Neuronal stem cell (in vitro differentiated cells): ENCODE data around the gene RAPH1.

Source experiments
- DNase-seq: peaks from one replicate; pipeline ENCODE4 v3.0.0-alpha.2; 2013; ENCODE audit warnings: low spot score
- H2AFZ ChIP-seq: one replicate; pipeline ENCODE4 v1.6.1; 2013; ENCODE audit warnings: mild to moderate bottlenecking, low read length, inconsistent platforms
- H2AK5ac ChIP-seq: 2 replicates; pipeline ENCODE4 v1.6.1; 2013; ENCODE audit warnings: low read depth, mild to moderate bottlenecking, inconsistent platforms, low read length, moderate library complexity, mixed read lengths
- H2BK120ac ChIP-seq: 2 replicates; pipeline ENCODE4 v1.6.1; 2013; ENCODE audit warnings: low read depth, mild to moderate bottlenecking, inconsistent platforms, low read length, moderate library complexity, mixed read lengths
- H2BK12ac ChIP-seq: one replicate; pipeline ENCODE4 v1.6.1; 2013; ENCODE audit warnings: low read length, inconsistent platforms
- H2BK15ac ChIP-seq: 2 replicates; pipeline ENCODE4 v1.6.1; 2013; ENCODE audit warnings: mild to moderate bottlenecking, low read length, inconsistent platforms, mixed read lengths
- H2BK5ac ChIP-seq: one replicate; pipeline ENCODE4 v1.6.1; 2013; ENCODE audit warnings: inconsistent platforms, mild to moderate bottlenecking, low read length, moderate library complexity
- H3K14ac ChIP-seq: one replicate; pipeline ENCODE4 v1.6.1; 2013; ENCODE audit warnings: low read length, inconsistent platforms
- H3K18ac ChIP-seq: 2 replicates; pipeline ENCODE4 v1.6.1; 2013; ENCODE audit warnings: low read length, inconsistent platforms
- H3K23ac ChIP-seq: 2 replicates; pipeline ENCODE4 v1.6.1; 2013; ENCODE audit warnings: low read depth, mild to moderate bottlenecking, mixed read lengths, low read length, inconsistent platforms; ENCODE audit not compliant: poor library complexity
- H3K27ac ChIP-seq: replicated peaks from 3 replicates; pipeline ENCODE4 v1.5.1; 2013; ENCODE audit warnings: low read length, inconsistent platforms
- H3K27me3 ChIP-seq, 3 experiments: 2 replicates each; pipeline ENCODE4 v1.6.1; 2013; ENCODE audit warnings: low read length in 3 of 3, mild to moderate bottlenecking in 2 of 3, inconsistent platforms in 1 of 3, low read depth in 1 of 3, mixed read lengths in 1 of 3, moderate library complexity in 1 of 3; ENCODE audit not compliant: control insufficient read depth in 3 of 3, insufficient read depth in 3 of 3
- H3K36me3 ChIP-seq, 2 donors: replicated peaks in 1 of 2; 2 replicates each; pipeline ENCODE4 v1.6.1; 2013; ENCODE audit warnings: low read length in 2 of 2; ENCODE audit not compliant: control insufficient read depth in 2 of 2, insufficient read depth in 2 of 2
- H3K4ac ChIP-seq: 2 replicates; pipeline ENCODE4 v1.6.1; 2013; ENCODE audit warnings: inconsistent platforms, mild to moderate bottlenecking, low read length, moderate library complexity
- H3K4me1 ChIP-seq, 2 donors: 1 replicate in 1 of 2; 2 replicates in 1 of 2; pipeline ENCODE4 v1.6.1; 2013; ENCODE audit warnings: low read length in 2 of 2, low read depth in 1 of 2; ENCODE audit not compliant: control insufficient read depth in 2 of 2, insufficient read depth in 1 of 2
- H3K4me2 ChIP-seq: one replicate; pipeline ENCODE4 v1.6.1; 2013; ENCODE audit warnings: mild to moderate bottlenecking, low read length, inconsistent platforms; ENCODE audit not compliant: insufficient read depth, poor library complexity, severe bottlenecking
- H3K4me3 ChIP-seq, 2 donors: 2 replicates each; pipeline ENCODE4 v1.5.1; 2013; ENCODE audit warnings: low read length in 2 of 2, mild to moderate bottlenecking in 2 of 2, inconsistent platforms in 1 of 2, moderate library complexity in 1 of 2
- H3K79me1 ChIP-seq: one replicate; pipeline ENCODE4 v1.6.1; 2013; ENCODE audit warnings: low read depth, mild to moderate bottlenecking, inconsistent platforms, low read length, moderate library complexity
- H3K9ac ChIP-seq: one replicate; pipeline ENCODE4 v1.6.1; 2013; ENCODE audit warnings: mild to moderate bottlenecking, low read depth, low read length, inconsistent platforms; ENCODE audit not compliant: poor library complexity
- H3K9me3 ChIP-seq, 2 donors: replicated peaks in 1 of 2; 2 replicates each; pipeline versions ENCODE3 to v1.6.1; 2013; ENCODE audit warnings: low read length in 2 of 2, mild to moderate bottlenecking in 2 of 2, inconsistent platforms in 1 of 2, low read depth in 1 of 2, mixed read lengths in 1 of 2, moderate library complexity in 1 of 2; ENCODE audit not compliant: control insufficient read depth in 2 of 2, insufficient read depth in 1 of 2
- H4K8ac ChIP-seq: one replicate; pipeline ENCODE4 v1.6.1; 2013; ENCODE audit warnings: low read depth, mild to moderate bottlenecking, inconsistent platforms, low read length, moderate library complexity
- H4K91ac ChIP-seq: one replicate; pipeline ENCODE4 v1.6.1; 2013; ENCODE audit warnings: low read length, low read depth, mild to moderate bottlenecking, inconsistent platforms; ENCODE audit not compliant: poor library complexity
- WGBS, 2 donors: extraction: QIAGEN DNeasy Blood & Tissue Kit; methylation state at CpG; one replicate each; pipeline ENCODE4 v1.1.7; 2013; ENCODE audit warnings: missing lambda C conversion rate in 2 of 2, mixed read lengths in 1 of 2; ENCODE audit not compliant: insufficient read length in 2 of 2, insufficient replicate concordance in 1 of 2; ENCODE audit errors: extremely low coverage in 2 of 2; 5-methylcytosine and 5-hydroxymethylcytosine counted together

RAPH1 gene

DNA sequence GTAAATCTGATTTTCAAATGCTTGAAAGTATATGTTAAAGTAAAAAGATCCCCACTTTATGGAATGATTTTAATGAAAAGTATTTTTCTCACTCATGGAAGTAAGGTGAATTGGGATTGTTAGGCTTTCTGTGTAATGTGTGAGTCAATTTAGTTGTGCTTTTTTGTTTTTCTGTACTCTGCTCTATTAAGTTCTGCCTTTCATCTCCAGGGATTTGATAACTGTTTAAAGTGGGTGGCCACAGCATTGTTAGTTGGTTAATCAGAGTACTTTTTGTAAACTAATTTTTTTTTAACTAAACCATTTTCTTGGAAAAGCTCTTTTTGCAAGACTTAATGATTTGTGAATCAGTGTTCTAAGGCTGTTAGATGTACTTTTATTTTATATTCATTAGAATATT is 130.1 kb downstream of the RAPH1 start:
- H3K4ac ChIP-seq: no peak overlapping the region
- no peak overlapping the region for H2BK15ac ChIP-seq
- peaks cover 12 to 96% of the 10 kb centered on the region in 2 donors for H3K36me3 ChIP-seq
- H4K91ac ChIP-seq: no peak overlapping the region
- H4K8ac ChIP-seq: no peak overlapping the region
- H3K9me3 ChIP-seq: peaks cover 0 to 3% of the 10 kb centered on the region in 2 donors
- no peak overlapping the region for H3K14ac ChIP-seq
- no peak overlapping the region for H3K9ac ChIP-seq
- no peak overlapping the region for H2AK5ac ChIP-seq
- no peak overlapping the region for H3K27ac ChIP-seq
- H3K4me1 ChIP-seq: no peaks in the 10 kb centered on the region
- H2AFZ ChIP-seq: no peak overlapping the region
- H3K79me1 ChIP-seq: no peaks in the 10 kb centered on the region
- H3K4me3 ChIP-seq: no peak overlapping the region
- H2BK120ac ChIP-seq: no peak overlapping the region
- H3K18ac ChIP-seq: no peak overlapping the region
- no peak overlapping the region for H3K4me2 ChIP-seq
- no peak overlapping the region for H2BK12ac ChIP-seq
- no peak for DNase-seq
- H2BK5ac ChIP-seq: no peak overlapping the region
- H3K23ac ChIP-seq: no peak overlapping the region
- no peaks in the 10 kb centered on the region for H3K27me3 ChIP-seq

GRCh38 chr2:203400805-203401585 is 134.1 kb downstream of the RAPH1 start:
- no peak overlapping the region for H3K4me3 ChIP-seq
- no peak overlapping the region for H2AK5ac ChIP-seq
- H4K8ac ChIP-seq: no peak overlapping the region
- no peaks in the 10 kb centered on the region for H3K27me3 ChIP-seq
- no peak overlapping the region for H3K18ac ChIP-seq
- no peak overlapping the region for H3K27ac ChIP-seq
- no peaks in the 10 kb centered on the region for H3K4me1 ChIP-seq
- no peak overlapping the region for H4K91ac ChIP-seq
- H3K4ac ChIP-seq: no peak overlapping the region
- no peak overlapping the region for H2BK120ac ChIP-seq
- peaks cover 12 to 96% of the 10 kb centered on the region in 2 donors for H3K36me3 ChIP-seq
- DNase-seq: no peak
- peaks cover 4 to 19% of the 10 kb centered on the region in 2 donors for H3K9me3 ChIP-seq
- no CpG with 5 or more reads among the region's 2 CpGs for WGBS, 2 donors
- H3K79me1 ChIP-seq: no peaks in the 10 kb centered on the region
- H3K23ac ChIP-seq: no peak overlapping the region
- H2BK5ac ChIP-seq: no peak overlapping the region
- H3K14ac ChIP-seq: no peak overlapping the region
- H3K9ac ChIP-seq: no peak overlapping the region
- no peak overlapping the region for H3K4me2 ChIP-seq
- no peak overlapping the region for H2AFZ ChIP-seq
- H2BK15ac ChIP-seq: no peak overlapping the region
- no peak overlapping the region for H2BK12ac ChIP-seq

DNA sequence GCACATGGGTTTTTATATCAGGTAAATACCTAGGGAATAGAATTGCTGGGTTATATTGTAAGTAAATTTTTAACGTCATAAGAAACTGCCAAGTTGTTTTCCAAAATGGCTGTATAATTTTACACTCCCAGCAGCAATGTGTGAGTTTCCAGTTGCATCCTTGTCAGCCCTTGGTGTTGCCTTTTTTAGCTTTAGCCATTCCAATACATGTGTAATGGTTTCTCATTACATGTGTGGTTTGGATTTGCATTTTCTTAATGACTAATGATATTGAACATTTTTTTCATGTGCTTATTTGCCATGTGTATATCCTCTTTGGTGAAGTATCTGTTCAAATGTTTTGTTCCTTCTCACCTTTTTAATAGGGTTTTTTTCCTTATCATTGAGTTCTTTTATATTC is 136.1 kb downstream of the RAPH1 start:
- no peak overlapping the region for H3K18ac ChIP-seq
- no peak overlapping the region for H4K91ac ChIP-seq
- H3K23ac ChIP-seq: no peak overlapping the region
- no peak overlapping the region for H2AFZ ChIP-seq
- no peak overlapping the region for H3K9ac ChIP-seq
- H3K27me3 ChIP-seq: no peaks in the 10 kb centered on the region
- no peaks in the 10 kb centered on the region for H3K4me1 ChIP-seq
- H3K36me3 ChIP-seq: peaks cover 15 to 97% of the 10 kb centered on the region in 2 donors
- H3K79me1 ChIP-seq: no peaks in the 10 kb centered on the region
- no peak overlapping the region for H2BK12ac ChIP-seq
- no CpG with 5 or more reads among the region's 1 CpG for WGBS, 2 donors
- H4K8ac ChIP-seq: no peak overlapping the region
- H3K4ac ChIP-seq: no peak overlapping the region
- no peak overlapping the region for H3K14ac ChIP-seq
- H3K4me2 ChIP-seq: no peak overlapping the region
- H3K9me3 ChIP-seq: peaks cover 4 to 19% of the 10 kb centered on the region in 2 donors
- DNase-seq: no peak
- no peak overlapping the region for H2BK120ac ChIP-seq
- no peak overlapping the region for H2BK15ac ChIP-seq
- H3K27ac ChIP-seq: no peak overlapping the region
- H3K4me3 ChIP-seq: no peak overlapping the region
- H2BK5ac ChIP-seq: no peak overlapping the region
- no peak overlapping the region for H2AK5ac ChIP-seq

DNA sequence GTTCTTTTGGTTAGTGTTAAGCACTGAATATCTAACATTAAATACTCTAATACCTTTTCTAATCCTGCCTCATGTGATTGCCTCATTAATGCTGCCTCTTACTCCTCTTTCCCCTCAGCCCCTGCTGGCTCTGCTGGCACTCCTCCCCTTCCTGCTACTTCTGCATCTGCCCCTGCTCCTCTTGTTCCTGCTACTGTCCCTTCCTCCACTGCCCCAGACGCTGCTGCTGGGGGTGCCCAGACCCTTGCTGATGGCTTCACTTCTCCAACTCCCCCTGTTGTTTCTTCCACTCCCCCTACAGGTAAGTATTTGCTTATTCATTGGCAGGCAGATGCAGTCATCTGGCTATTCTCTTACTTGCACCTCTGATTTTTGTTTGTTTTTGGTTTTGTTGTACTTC is 138.4 kb downstream of the RAPH1 start:
- Histone ChIP-seq H4K8ac (no peak overlapping the region), H3K9me3 (peaks cover 4 to 19% of the 10 kb centered on the region in 2 donors), H3K4ac (no peak overlapping the region), H3K27me3 (no peaks in the 10 kb centered on the region), H3K4me3 (peak overlapping the region in 1 of 2 donors; percentile 1), H2BK120ac (no peak overlapping the region), H3K23ac (no peak overlapping the region), H2AK5ac (no peak overlapping the region), H2AFZ (no peak overlapping the region), H2BK12ac (peak overlapping the region; percentile 16), H4K91ac (no peak overlapping the region), H3K36me3 (peaks cover 11 to 96% of the 10 kb centered on the region in 2 donors), H3K79me1 (no peaks in the 10 kb centered on the region), H2BK15ac (no peak overlapping the region), H3K14ac (no peak overlapping the region), H3K27ac (no peak overlapping the region), H3K4me2 (no peak overlapping the region), H2BK5ac (no peak overlapping the region), H3K4me1 (no peaks in the 10 kb centered on the region), H3K18ac (no peak overlapping the region), H3K9ac (no peak overlapping the region)
- no CpG with 5 or more reads among the region's 1 CpG for WGBS, 2 donors
- no peak for DNase-seq
